Measurements from ENCODE around the gene LGMN. TPM values are rescaled to one million over a fixed set of nuclear protein-coding genes. Genes with fewer than 3 reads are reported as not detected.
A peak's percentile ranks its signal among the peaks of the same experiment; 100 is the strongest.

Gene LGMN
- total and polyA plus RNA-seq, 12 donors, result 82.2 to 211 (median 103) TPM

- 96 to 100% methylated on average over 1 of the region's 1 CpG for WGBS, 2 donors
- intact Hi-C loops (cut with DNase I), result no loop called here
Observed at GRCh38 chr14:92695562-92695961, 52.9 kb downstream of the LGMN start.

GRCh38 chr14:92694807-92695206 lies 53.6 kb downstream of the LGMN start:
- ATAC-seq (no peak), DNase-seq (no peak)
- H3K27me3 ChIP-seq, result no peaks in the 10 kb centered on the region
- H3K27ac ChIP-seq, result no peak overlapping the region
- intact Hi-C loops (cut with DNase I), result no loop called here
- peaks cover 7 to 50% (median 23%) of the 10 kb centered on the region in 9 donors for H3K4me1 ChIP-seq
- TF ChIP-seq CTCF (IDR thresholded peaks at IDR 0.05), result no peak
- no peaks in the 10 kb centered on the region for H3K9me3 ChIP-seq
- 65 to 68% methylated on average over 5 of the region's 5 CpGs for WGBS, 2 donors
- peaks cover 0 to 9% (median 0%) of the 10 kb centered on the region in 9 donors for H3K36me3 ChIP-seq
- H3K4me3 ChIP-seq, result no peak overlapping the region

More at GRCh38 chr14:92695562-92695961, 52.9 kb downstream of the LGMN start:
- Histone ChIP-seq H3K36me3 (peaks cover 0 to 2% (median 0%) of the 10 kb centered on the region in 9 donors), H3K27me3 (no peaks in the 10 kb centered on the region), H3K9me3 (no peaks in the 10 kb centered on the region), H3K4me1 (peaks cover 7 to 50% (median 23%) of the 10 kb centered on the region in 9 donors), H3K4me3 (no peak overlapping the region), H3K27ac (no peak overlapping the region)
- no peak for TF ChIP-seq CTCF (IDR thresholded peaks at IDR 0.05)
- no peak for DNase-seq
- ATAC-seq, result no peak

- intact Hi-C loops (cut with DNase I), result no loop called here
- no peak for DNase-seq
- Histone ChIP-seq H3K4me3 (no peak overlapping the region), H3K4me1 (peaks cover 7 to 50% (median 23%) of the 10 kb centered on the region in 9 donors), H3K27ac (no peak overlapping the region), H3K27me3 (no peaks in the 10 kb centered on the region), H3K36me3 (peaks cover 0 to 11% (median 0%) of the 10 kb centered on the region in 9 donors), H3K9me3 (no peaks in the 10 kb centered on the region)
- TF ChIP-seq CTCF (IDR thresholded peaks at IDR 0.05), result no peak
- ATAC-seq, result no peak
- WGBS, 2 donors, result 78 to 79% methylated on average over 18 of the region's 18 CpGs
Observed at GRCh38 chr14:92693998-92694795, 54.2 kb downstream of the LGMN start.

GRCh38 chr14:92692822-92693226 lies 55.6 kb downstream of the LGMN start:
- Histone ChIP-seq H3K9me3 (no peaks in the 10 kb centered on the region), H3K4me1 (peaks cover 7 to 50% (median 25%) of the 10 kb centered on the region in 9 donors), H3K27me3 (no peaks in the 10 kb centered on the region), H3K4me3 (no peak overlapping the region), H3K36me3 (peaks cover 0 to 25% (median 0%) of the 10 kb centered on the region in 9 donors), H3K27ac (peak overlapping the region in 9 of 10 donors; percentile 14 to 72 (median 46))
- ATAC-seq (peak; percentile 27 to 86 (median 78)), DNase-seq (peak; percentile 84 to 85)
- intact Hi-C loops (cut with DNase I), result no loop called here
- WGBS, 2 donors, result 7 to 22% methylated on average over 2 of the region's 2 CpGs
- TF ChIP-seq CTCF (IDR thresholded peaks at IDR 0.05), result no peak

Data from heart right ventricle (tissue), 16 donors.